GM18951 (cell line): ENCODE data around the gene PPP1R14C.

Experiments used
- POLR2A ChIP-seq: IDR thresholded peaks from 4 replicates; pipeline ENCODE4 v1.6.1; 2011; ENCODE audit warnings: mild to moderate bottlenecking; ENCODE audit not compliant: insufficient read length, insufficient read depth; ENCODE audit errors: extremely low read depth
- in situ Hi-C: fragments of 300-500 bp; cut with MboI; formaldehyde crosslinking; loops from one replicate; pipeline ENCODE4 v1.12.0; 2022; ENCODE audit warnings: low sequenced_read_pairs, mixed read lengths, inconsistent platforms; ENCODE audit not compliant: unreplicated experiment

PPP1R14C gene

DNA sequence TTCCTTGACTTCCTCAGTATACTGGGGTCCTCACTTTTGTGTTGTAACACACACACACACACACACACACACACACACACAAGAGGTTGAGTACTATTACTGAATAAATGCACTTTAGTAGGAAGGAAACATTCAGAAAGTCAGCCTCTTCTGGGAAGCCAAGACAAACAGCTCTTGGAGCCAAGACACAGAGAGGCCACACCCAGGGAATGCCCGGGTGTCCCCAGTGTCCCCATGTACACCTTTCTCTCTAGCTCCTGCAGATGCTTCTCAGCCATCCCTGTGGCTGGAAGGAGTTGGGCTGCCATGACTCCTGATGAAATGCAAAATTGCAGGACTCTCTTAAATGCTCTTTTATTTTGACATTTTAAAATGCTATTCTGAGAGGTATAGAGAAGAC is 70.5 kb downstream of the PPP1R14C start:
- TF ChIP-seq POLR2A, result no peak
- in situ Hi-C loops, result no loop called here

DNA sequence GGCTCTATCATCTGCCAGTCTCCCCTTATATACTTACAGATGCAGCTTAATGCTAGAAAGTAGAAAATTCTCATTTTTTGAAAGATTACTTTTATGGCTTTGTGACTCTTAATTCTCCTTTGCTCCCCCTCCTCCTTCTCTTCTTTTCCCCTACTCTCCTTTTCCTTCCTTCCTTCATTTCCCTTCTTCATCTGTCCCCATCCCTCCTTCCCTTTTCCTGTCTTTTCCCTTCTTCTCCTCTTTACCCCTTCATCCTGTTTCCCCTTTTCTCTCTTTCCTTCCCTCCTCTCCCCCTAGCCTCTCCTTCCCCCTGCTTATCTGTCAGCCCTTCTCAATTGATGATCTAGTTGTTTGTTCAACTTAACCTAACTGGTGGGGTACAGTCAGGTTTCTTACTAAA is 71.5 kb downstream of the PPP1R14C start:
- in situ Hi-C loops, result no loop called here
- no peak for TF ChIP-seq POLR2A

DNA sequence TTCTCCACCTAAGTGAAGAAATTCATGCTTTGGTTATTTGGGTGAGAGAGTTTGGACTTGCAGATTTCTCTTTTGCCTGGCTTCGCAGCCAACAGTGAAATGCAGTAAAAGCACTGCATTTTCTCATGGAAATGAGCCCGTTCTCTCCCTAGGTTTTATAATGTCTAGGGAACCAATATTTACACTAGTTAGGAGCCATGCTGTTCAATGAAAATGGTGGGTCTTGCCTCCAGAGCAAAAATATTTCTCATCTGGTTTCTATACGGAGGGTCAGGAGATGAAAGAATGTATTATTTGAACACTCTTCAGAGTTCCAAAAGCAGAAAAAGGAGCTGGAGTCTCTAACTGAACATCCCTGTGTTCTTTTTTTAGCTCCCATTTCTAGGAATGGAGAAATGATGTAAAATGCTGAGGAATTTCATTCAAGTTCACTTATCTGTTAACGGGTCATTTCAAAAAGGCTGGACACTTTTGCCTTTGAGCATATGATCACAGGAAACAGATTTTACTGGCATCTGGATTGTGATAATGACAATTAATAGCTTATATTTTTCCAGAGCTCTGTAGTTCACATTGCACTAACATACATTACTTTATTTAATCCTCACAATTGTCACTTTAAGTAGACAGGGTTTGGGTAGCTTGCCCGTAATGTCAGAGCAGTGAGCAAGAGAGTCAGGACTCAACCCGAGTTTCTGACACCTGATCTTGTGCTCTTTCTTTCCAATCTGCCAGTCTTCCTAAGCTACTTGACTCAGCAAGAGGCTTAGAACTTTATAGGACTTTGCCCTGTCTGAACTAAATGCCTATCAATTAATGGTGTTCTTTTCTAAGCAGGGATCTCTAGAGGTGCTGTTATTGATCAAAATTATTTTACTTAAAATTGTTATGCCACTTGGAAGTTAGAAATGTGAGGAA is 78.0 kb downstream of the PPP1R14C start:
- in situ Hi-C loops, result no loop called here
- no peak for TF ChIP-seq POLR2A

GRCh38 chr6:150224820-150225219 is 82.0 kb downstream of the PPP1R14C start:
- TF ChIP-seq POLR2A, result no peak
- in situ Hi-C loops, result no loop called here

DNA sequence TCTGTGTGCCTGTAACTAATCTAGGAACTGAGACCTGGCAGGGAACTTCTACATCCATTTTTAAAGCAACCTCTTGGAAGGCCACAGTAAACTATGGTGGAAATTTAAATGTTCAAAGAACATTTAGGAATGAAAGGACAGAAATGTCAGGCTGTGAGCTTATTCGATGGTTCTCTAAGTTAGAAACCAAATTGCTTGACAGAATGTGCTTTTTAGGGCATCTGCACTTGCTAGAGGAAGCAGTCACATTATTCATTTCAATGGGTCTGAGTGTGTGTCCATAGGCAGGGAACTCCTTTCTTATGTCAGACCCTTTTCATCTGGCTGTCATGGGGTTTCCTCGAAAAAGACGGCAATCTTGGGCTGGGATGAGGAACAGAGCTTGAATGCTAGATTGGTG is 84.4 kb downstream of the PPP1R14C start:
- in situ Hi-C loops, result no loop called here
- TF ChIP-seq POLR2A, result no peak

- TF ChIP-seq POLR2A, result no peak
- in situ Hi-C loops, result no loop called here
These were observed 85.4 kb downstream of the PPP1R14C start for GRCh38 chr6:150228072-150228733.

- no peak for TF ChIP-seq POLR2A
- in situ Hi-C loops, result no loop called here
These were observed 86.8 kb downstream of the PPP1R14C start for GRCh38 chr6:150229436-150230163.

DNA sequence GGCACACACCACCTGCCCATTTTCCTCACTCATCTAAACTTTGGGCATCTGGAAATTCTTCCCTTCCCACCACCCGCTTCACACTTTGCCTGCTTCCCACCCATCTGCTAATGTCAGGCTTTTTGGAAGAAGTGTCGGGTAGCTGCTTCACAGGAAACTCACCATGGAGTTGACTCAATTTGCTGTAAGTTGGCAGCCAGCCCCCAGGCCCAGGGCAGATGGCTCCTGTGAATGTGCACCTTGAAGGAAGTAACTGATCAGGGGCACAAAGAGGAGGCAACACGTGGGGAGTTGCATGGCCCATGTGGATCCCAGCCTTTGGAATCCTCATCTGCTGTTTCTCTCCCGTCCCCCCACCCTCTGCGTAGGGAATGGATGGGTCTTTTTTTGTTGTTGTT is 87.3 kb downstream of the PPP1R14C start:
- in situ Hi-C loops, result no loop called here
- no peak for TF ChIP-seq POLR2A

DNA sequence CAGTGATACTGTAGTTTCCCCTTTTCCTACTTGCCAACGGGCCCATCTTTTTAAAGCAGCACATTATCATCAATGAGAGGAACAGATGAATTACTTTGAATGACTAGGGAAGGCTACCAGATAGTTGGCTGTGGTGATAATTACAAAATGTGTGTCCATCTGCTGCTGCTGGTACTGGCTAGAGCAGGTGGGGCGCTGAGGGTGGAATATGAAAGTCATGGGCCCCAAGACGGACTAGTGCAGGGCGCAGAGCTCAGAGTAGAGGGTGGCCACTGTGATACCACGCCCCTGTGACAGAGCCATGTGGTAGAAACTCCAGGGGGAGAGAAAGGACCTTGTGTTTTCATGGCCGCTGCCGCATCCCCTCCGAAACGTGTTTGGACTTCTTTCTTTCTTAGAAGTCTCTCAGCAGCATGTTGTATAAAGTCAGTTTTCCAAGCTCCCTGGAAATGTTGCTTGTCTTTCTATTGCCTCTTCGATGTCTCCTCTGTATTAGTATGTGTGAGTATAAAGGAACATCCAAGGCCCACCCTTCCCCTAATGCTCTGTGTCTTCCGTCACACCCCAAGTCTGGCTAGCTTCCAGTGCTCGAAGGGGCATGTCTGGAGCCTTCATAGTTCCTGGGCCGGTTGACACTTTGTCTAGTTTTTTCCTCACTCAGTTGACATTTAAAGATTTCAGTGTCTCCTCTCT is 88.1 kb downstream of the PPP1R14C start:
- TF ChIP-seq POLR2A, result no peak
- in situ Hi-C loops, result no loop called here

DNA sequence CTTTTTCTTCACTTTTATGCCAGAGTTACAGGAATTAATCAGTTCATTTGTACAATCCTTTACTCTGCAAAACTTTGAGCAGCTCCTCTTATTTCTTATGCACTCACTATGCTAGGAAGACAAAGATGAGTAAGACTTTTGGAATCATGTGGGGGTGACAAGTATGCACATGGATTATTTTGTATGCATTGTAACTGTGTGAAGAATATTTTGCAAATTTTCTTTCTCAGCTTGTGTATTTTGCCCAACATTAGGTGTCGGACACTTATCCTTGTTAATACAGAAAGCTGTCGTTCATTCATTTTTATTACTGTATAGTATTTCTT is 88.6 kb downstream of the PPP1R14C start:
- TF ChIP-seq POLR2A, result no peak
- in situ Hi-C loops, result no loop called here

DNA sequence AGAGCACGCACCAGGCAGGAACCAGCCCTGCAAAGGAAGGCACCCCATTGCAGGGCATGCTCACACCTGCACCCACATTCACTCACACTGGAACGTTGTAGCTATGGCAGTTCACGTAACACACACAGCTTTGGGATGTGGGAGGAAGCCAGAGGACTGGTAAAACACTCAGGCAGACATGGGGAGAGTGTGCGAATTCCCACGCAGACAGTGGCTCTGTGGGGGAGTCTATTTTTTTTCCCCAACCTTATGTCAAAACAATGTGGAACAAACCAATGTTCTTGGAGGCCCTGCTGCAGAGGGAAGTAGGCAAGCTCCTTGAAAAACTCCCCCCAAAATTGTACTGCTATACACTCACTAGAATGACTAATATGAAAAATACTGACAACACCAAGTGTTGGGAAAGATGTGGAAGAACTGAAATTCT is 91.0 kb downstream of the PPP1R14C start:
- in situ Hi-C loops, result no loop called here
- no peak for TF ChIP-seq POLR2A

DNA sequence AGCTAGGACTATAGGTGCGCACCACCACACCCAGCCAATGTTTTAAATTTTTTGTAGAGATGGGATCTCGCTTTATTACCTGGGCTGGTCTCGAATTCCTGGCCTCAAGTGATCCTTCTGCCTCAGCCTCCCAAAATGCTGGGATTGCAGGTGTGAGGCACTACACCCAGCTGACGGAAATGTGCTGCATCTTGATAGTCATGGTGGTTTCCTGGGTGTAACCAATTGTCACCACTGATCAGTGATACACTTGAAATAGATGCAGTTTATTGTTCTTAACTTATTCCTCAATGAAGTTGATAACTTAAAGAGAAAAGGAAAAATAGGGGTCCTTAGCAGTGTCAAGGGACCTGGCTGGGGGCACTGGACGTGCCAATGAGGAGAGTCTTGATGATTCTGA is 92.4 kb downstream of the PPP1R14C start:
- TF ChIP-seq POLR2A, result no peak
- in situ Hi-C loops, result no loop called here

DNA sequence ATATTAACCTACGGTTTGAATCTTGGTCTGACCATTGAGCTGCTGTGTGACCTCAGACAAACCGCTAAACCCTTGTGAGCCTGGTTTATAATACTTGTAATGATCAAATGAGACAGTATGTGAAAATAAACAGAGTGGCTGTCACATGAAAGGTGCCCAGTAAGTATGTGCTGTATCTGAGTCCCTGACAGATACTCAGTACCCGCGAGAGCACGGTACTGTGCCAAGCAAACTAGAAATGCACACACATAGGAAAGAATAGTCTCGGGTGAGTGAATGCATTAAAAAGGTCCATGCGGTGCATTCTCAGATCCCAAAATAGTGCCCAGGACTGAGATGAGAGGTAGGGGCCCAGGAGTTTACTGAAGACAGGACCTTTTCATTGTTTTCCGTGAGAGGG is 93.3 kb downstream of the PPP1R14C start:
- TF ChIP-seq POLR2A, result no peak
- in situ Hi-C loops, result no loop called here
